Hepatocyte (in vitro differentiated cells): ENCODE results near the gene ATXN7L3. TPM values are rescaled to one million over a fixed set of nuclear protein-coding genes. Genes with fewer than 3 reads are reported as not detected.

Source experiments
- DNase-seq: peaks from one replicate; pipeline ENCODE4 v3.0.0-alpha.2; 2016; ENCODE audit warnings: low spot score
- H2AFZ ChIP-seq: fragments of 200-600 bp; sonication (generic); 2 replicates; pipeline ENCODE4 v1.6.0; 2016; ENCODE audit warnings: antibody characterized with exemption, mild to moderate bottlenecking
- H3K27ac ChIP-seq: fragments of 200-600 bp; sonication (generic); 2 replicates; pipeline ENCODE4 v1.5.1; 2016; ENCODE audit warnings: mild to moderate bottlenecking
- H3K27me3 ChIP-seq: fragments of 200-600 bp; sonication (generic); 2 replicates; pipeline ENCODE4 v1.6.1; 2016
- H3K36me3 ChIP-seq: fragments of 200-600 bp; sonication (generic); replicated peaks from 2 replicates; pipeline ENCODE4 v1.5.1; 2016; ENCODE audit warnings: low read depth; ENCODE audit not compliant: insufficient read depth
- H3K4me1 ChIP-seq: fragments of 200-600 bp; sonication (generic); 2 replicates; pipeline ENCODE4 v1.5.1; 2016; ENCODE audit warnings: mild to moderate bottlenecking, moderate library complexity; ENCODE audit not compliant: insufficient read depth
- H3K4me2 ChIP-seq: fragments of 200-600 bp; sonication (generic); 2 replicates; pipeline ENCODE4 v1.6.0; 2016
- H3K4me3 ChIP-seq: fragments of 200-600 bp; sonication (generic); 2 replicates; pipeline ENCODE4 v1.5.1; 2016; ENCODE audit warnings: mild to moderate bottlenecking
- H3K79me2 ChIP-seq: fragments of 200-600 bp; sonication (generic); 2 replicates; pipeline ENCODE4 v1.6.0; 2017; ENCODE audit warnings: mild to moderate bottlenecking
- H3K9me2 ChIP-seq: fragments of 200-600 bp; sonication (generic); replicated peaks from 2 replicates; pipeline ENCODE4 v1.6.0; 2017; ENCODE audit warnings: mild to moderate bottlenecking; ENCODE audit not compliant: insufficient read depth
- H3K9me3 ChIP-seq: fragments of 200-600 bp; sonication (generic); 2 replicates; pipeline ENCODE4 v1.5.1; 2016; ENCODE audit warnings: low read depth, mild to moderate bottlenecking
- H4K20me1 ChIP-seq: fragments of 200-600 bp; sonication (generic); 2 replicates; pipeline ENCODE4 v1.6.0; 2016; ENCODE audit warnings: mild to moderate bottlenecking; ENCODE audit not compliant: insufficient read depth, poor library complexity, severe bottlenecking
- CTCF ChIP-seq: fragments of 200-600 bp; sonication (generic); IDR thresholded peaks from 2 replicates; pipeline ENCODE4 v1.5.1; 2016; ENCODE audit warnings: antibody characterized with exemption, mild to moderate bottlenecking; ENCODE audit not compliant: poor library complexity
- EZH2 ChIP-seq: fragments of 200-600 bp; sonication (generic); IDR thresholded peaks from 2 replicates; pipeline ENCODE4 v1.6.1; 2016; ENCODE audit warnings: antibody characterized with exemption, mild to moderate bottlenecking, borderline replicate concordance
- EZH2phosphoT487 ChIP-seq: fragments of 200-600 bp; sonication (generic); IDR thresholded peaks from one replicate; pipeline ENCODE4 v1.6.1; 2018; ENCODE audit warnings: antibody characterized with exemption, mild to moderate bottlenecking, low read depth, moderate library complexity; ENCODE audit not compliant: unreplicated experiment, severe bottlenecking
- WGBS: methylation state at CpG from one replicate; pipeline ENCODE4 v1.1.6; 2016; ENCODE audit warnings: low lambda C conversion rate; ENCODE audit errors: missing lambda C conversion rate; 5-methylcytosine and 5-hydroxymethylcytosine counted together
- polyA plus RNA-seq: library from polyadenylated mRNA; unstranded; fragments of >200 nt; fragmentation: Nextera tagmentation; extraction: Ambion mirVana; gene quantifications from 2 replicates; pipeline ENCODE4 v1.2.1, GENCODE V29; 2016
- total RNA-seq: library from RNA; depleted of rRNA; stranded (reverse); fragments of >200 nt; gene quantifications from 2 replicates; pipeline ENCODE4 v1.2.3, GENCODE V29; 2014

Gene ATXN7L3
- total and polyA plus RNA-seq, 2 experiments from 2014 or later = 28.7 to 64.0 TPM

- Histone ChIP-seq H3K27me3 (no peaks in the 10 kb centered on the region), H3K9me2 (no peaks in the 10 kb centered on the region), H3K9me3 (no peaks in the 10 kb centered on the region), H3K4me2 (peak overlapping the region; percentile 97), H3K36me3 (peaks cover 3% of the 10 kb centered on the region), H4K20me1 (peaks cover 20% of the 10 kb centered on the region), H3K4me3 (no peak overlapping the region), H2AFZ (no peak overlapping the region), H3K79me2 (peaks cover 37% of the 10 kb centered on the region), H3K4me1 (peaks cover 9% of the 10 kb centered on the region), H3K27ac (no peak overlapping the region)
- DNase-seq = no peak
- TF ChIP-seq CTCF (no peak), EZH2 (no peak)
- WGBS = 92% methylated on average over 5 of the region's 5 CpGs
Observed at GRCh38 chr17:44216694-44217093, 17.0 kb upstream of the ATXN7L3 start.

GRCh38 chr17:44216173-44216572, 16.5 kb upstream of the ATXN7L3 start:
- Histone ChIP-seq H3K9me3 (no peaks in the 10 kb centered on the region), H3K27me3 (no peaks in the 10 kb centered on the region), H4K20me1 (peaks cover 20% of the 10 kb centered on the region), H3K4me3 (no peak overlapping the region), H2AFZ (no peak overlapping the region), H3K4me1 (peaks cover 9% of the 10 kb centered on the region), H3K9me2 (no peaks in the 10 kb centered on the region), H3K4me2 (no peak overlapping the region), H3K36me3 (peaks cover 3% of the 10 kb centered on the region), H3K79me2 (peaks cover 35% of the 10 kb centered on the region), H3K27ac (no peak overlapping the region)
- WGBS = 92% methylated on average over 5 of the region's 5 CpGs
- DNase-seq = no peak
- TF ChIP-seq EZH2phosphoT487 (no peak), CTCF (no peak), EZH2 (no peak)

- Histone ChIP-seq H2AFZ (no peak overlapping the region), H3K4me1 (peaks cover 12% of the 10 kb centered on the region), H3K79me2 (peaks cover 28% of the 10 kb centered on the region), H3K4me2 (no peak overlapping the region), H3K27ac (no peak overlapping the region), H3K27me3 (no peaks in the 10 kb centered on the region), H3K4me3 (no peak overlapping the region), H4K20me1 (peaks cover 20% of the 10 kb centered on the region), H3K9me2 (no peaks in the 10 kb centered on the region), H3K36me3 (peaks cover 3% of the 10 kb centered on the region), H3K9me3 (no peaks in the 10 kb centered on the region)
- 98% methylated on average over 6 of the region's 6 CpGs for WGBS
- TF ChIP-seq CTCF (no peak), EZH2phosphoT487 (no peak), EZH2 (no peak)
- no peak for DNase-seq
Observed at GRCh38 chr17:44214896-44215295, 15.2 kb upstream of the ATXN7L3 start.

- no peak overlapping the region for H3K4me3 ChIP-seq
- TF ChIP-seq CTCF = no peak
- TF ChIP-seq EZH2 = no peak
- TF ChIP-seq EZH2phosphoT487 = no peak
- peaks cover 3% of the 10 kb centered on the region for H3K36me3 ChIP-seq
- H3K4me1 ChIP-seq = peaks cover 12% of the 10 kb centered on the region
- no peak overlapping the region for H3K27ac ChIP-seq
- no peaks in the 10 kb centered on the region for H3K9me2 ChIP-seq
- H2AFZ ChIP-seq = no peak overlapping the region
- peaks cover 27% of the 10 kb centered on the region for H3K79me2 ChIP-seq
- no peaks in the 10 kb centered on the region for H3K27me3 ChIP-seq
- no peak overlapping the region for H3K4me2 ChIP-seq
- 91% methylated on average over 1 of the region's 1 CpG for WGBS
- DNase-seq = no peak
- peaks cover 20% of the 10 kb centered on the region for H4K20me1 ChIP-seq
- H3K9me3 ChIP-seq = no peaks in the 10 kb centered on the region
Observed at GRCh38 chr17:44214230-44214494, 14.5 kb upstream of the ATXN7L3 start.
